PFSK-1 (cell line): ENCODE results near the gene CCDC102A.

ENCODE experiments used
- FOXP2 ChIP-seq: optimal IDR thresholded peaks from 2 replicates; pipeline ENCODE3; 2011; ENCODE audit warnings: borderline replicate concordance, control low read depth, inconsistent platforms; ENCODE audit not compliant: insufficient read depth; ENCODE audit errors: extremely low read length, extremely low read depth
- POLR2AphosphoS5 ChIP-seq: IDR thresholded peaks from 2 replicates; pipeline ENCODE4 v1.6.1; 2012; ENCODE audit warnings: low read depth, mild to moderate bottlenecking, control low read depth, low read length, moderate library complexity
- SIN3A ChIP-seq: IDR thresholded peaks from 2 replicates; pipeline ENCODE4 v1.6.1; 2012; ENCODE audit warnings: mild to moderate bottlenecking, low read length, moderate library complexity, borderline replicate concordance; ENCODE audit not compliant: insufficient read depth
- TAF1 ChIP-seq: IDR thresholded peaks from 2 replicates; pipeline ENCODE4 v1.6.1; 2012; ENCODE audit warnings: low read length, control low read depth, borderline replicate concordance; ENCODE audit not compliant: insufficient read depth
- TF ChIP-seq, protein P1 (sequence below), 2 experiments: IDR thresholded peaks; 2 replicates each; pipeline versions ENCODE4 v1.6.1 to v1.8.0; 2011 to 2012; ENCODE audit warnings: low read depth in 2 of 2, low read length in 2 of 2, control low read depth in 1 of 2, inconsistent platforms in 1 of 2, mild to moderate bottlenecking in 1 of 2, moderate library complexity in 1 of 2; ENCODE audit not compliant: insufficient read depth in 1 of 2

Gene CCDC102A

DNA sequence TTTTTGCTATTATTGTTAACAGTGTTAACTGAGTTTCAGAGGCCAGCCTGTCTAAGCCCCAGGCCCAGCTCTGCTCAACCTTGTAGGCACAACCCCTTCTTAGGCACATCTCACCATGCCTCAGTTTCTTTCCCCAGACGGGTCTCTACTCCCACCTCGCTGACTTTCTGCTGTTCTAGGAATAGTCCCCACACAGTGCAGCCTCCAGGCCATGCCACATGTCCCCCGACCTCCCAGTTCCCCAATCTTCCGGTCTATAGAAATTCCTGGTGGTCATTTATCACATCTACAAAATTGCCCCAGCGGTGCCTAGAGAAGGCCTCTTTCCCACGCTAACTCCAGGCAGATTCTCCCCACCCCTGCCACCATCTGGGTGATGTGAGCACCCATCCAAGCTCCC, 40.8 kb upstream of the CCDC102A start:
- TF ChIP-seq TAF1: no peak
- TF ChIP-seq SIN3A: no peak
- TF ChIP-seq POLR2AphosphoS5: no peak
- TF ChIP-seq, protein P1, sequence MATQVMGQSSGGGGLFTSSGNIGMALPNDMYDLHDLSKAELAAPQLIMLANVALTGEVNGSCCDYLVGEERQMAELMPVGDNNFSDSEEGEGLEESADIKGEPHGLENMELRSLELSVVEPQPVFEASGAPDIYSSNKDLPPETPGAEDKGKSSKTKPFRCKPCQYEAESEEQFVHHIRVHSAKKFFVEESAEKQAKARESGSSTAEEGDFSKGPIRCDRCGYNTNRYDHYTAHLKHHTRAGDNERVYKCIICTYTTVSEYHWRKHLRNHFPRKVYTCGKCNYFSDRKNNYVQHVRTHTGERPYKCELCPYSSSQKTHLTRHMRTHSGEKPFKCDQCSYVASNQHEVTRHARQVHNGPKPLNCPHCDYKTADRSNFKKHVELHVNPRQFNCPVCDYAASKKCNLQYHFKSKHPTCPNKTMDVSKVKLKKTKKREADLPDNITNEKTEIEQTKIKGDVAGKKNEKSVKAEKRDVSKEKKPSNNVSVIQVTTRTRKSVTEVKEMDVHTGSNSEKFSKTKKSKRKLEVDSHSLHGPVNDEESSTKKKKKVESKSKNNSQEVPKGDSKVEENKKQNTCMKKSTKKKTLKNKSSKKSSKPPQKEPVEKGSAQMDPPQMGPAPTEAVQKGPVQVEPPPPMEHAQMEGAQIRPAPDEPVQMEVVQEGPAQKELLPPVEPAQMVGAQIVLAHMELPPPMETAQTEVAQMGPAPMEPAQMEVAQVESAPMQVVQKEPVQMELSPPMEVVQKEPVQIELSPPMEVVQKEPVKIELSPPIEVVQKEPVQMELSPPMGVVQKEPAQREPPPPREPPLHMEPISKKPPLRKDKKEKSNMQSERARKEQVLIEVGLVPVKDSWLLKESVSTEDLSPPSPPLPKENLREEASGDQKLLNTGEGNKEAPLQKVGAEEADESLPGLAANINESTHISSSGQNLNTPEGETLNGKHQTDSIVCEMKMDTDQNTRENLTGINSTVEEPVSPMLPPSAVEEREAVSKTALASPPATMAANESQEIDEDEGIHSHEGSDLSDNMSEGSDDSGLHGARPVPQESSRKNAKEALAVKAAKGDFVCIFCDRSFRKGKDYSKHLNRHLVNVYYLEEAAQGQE (IDR thresholded peaks at IDR 0.05; ENCODE audit: insufficient read depth in 1 of 2, low read depth in 2 of 2, low read length in 2 of 2): no peak
- TF ChIP-seq FOXP2: no peak

- no peak for TF ChIP-seq TAF1
- no peak for TF ChIP-seq POLR2AphosphoS5
- TF ChIP-seq, protein P1 (IDR thresholded peaks at IDR 0.05; ENCODE audit: insufficient read depth in 1 of 2, low read depth in 2 of 2, low read length in 2 of 2): no peak
- TF ChIP-seq FOXP2: peak; percentile 27
- TF ChIP-seq SIN3A: no peak
These were observed 40.1 kb upstream of the CCDC102A start for GRCh38 chr16:57576429-57576870.

- no peak for TF ChIP-seq TAF1
These were observed 39.3 kb upstream of the CCDC102A start for GRCh38 chr16:57575468-57576277.

DNA sequence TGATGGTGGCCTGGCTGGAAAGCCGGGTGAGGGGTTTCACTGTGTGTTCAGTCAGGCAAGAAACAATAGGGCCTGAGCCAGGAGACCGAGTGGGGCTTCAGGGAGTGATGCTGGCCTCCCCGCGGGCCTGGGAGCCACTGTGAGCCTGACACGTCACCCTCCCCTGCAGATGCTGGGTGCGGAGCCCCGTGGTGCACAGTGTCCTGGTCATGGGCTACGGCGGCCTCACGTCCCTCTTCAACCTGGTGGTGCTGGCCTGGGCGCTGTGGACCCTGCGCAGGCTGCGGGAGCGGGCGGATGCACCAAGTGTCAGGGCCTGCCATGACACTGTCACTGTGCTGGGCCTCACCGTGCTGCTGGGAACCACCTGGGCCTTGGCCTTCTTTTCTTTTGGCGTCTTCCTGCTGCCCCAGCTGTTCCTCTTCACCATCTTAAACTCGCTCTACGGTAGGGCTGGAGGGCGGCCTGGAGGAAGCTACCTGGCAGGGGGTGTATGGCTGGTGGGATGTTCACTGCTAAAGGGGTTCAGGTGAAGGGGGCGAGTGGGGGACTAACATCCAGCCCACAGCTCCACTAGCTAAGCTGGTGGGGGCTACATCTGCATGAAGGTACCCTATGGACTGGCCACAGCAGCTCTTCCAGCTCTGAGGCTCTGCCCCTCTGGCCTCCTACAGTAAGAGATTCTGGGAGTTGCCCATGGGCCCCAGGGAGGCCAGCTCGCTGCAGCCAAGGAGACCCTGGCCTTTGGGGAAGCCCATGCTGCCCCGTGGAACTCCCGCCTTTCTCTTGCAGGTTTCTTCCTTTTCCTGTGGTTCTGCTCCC, 38.5 kb upstream of the CCDC102A start:
- TF ChIP-seq POLR2AphosphoS5: no peak
- no peak for TF ChIP-seq FOXP2
- TF ChIP-seq TAF1: no peak
- TF ChIP-seq, protein P1 (IDR thresholded peaks at IDR 0.05; ENCODE audit: insufficient read depth in 1 of 2, low read depth in 2 of 2, low read length in 2 of 2): no peak
- TF ChIP-seq SIN3A: no peak

DNA sequence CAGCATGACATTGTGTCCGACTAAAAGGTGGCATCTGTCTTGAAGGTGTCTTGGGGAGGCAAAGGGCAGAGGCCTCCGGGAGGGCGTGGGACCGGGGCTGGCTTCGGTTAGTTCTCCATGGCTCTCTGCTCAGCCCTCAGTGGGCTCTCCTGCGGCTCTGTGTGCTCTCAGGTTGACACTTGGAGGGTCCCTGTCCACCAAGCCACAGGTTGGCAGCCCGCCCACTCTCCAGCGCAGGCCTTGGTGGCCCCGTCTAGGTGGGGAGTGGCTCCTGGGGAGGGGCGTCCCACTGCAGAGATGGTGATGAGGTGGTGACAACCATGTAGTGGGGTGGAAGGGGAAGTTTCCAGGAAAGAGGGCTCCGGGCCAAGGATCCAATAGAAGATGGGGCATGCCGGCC, 37.7 kb upstream of the CCDC102A start:
- TF ChIP-seq FOXP2 (no peak), SIN3A (no peak), POLR2AphosphoS5 (no peak), TAF1 (no peak)
- TF ChIP-seq, protein P1 (IDR thresholded peaks at IDR 0.05; ENCODE audit: insufficient read depth in 1 of 2, low read depth in 2 of 2, low read length in 2 of 2): no peak
